Fibroblast of villous mesenchyme (primary cell): ENCODE results near the gene TOX2. TPM values are rescaled to one million over a fixed set of nuclear protein-coding genes. Genes with fewer than 3 reads are reported as not detected.

Source experiments
- DNase-seq: peaks from one replicate; pipeline ENCODE4 v3.0.0-alpha.2; 2010; ENCODE audit warnings: low read depth
- H3K4me3 ChIP-seq: 2 replicates; pipeline ENCODE4 v1.5.1; 2011; ENCODE audit warnings: low read depth, mild to moderate bottlenecking, low read length
- total RNA-seq: library from RNA; depleted of rRNA; stranded (reverse); fragments of >200 nt; gene quantifications from 2 replicates; pipeline ENCODE4 v1.2.3, GENCODE V29; 2012
- TF ChIP-seq, protein P1 (sequence below): IDR thresholded peaks from 2 replicates; pipeline ENCODE4 v1.5.1; 2012; ENCODE audit warnings: low read depth, mild to moderate bottlenecking, low read length; ENCODE audit not compliant: insufficient read depth

Gene TOX2
- total RNA-seq, 1 donor, result 0.43 TPM

DNA sequence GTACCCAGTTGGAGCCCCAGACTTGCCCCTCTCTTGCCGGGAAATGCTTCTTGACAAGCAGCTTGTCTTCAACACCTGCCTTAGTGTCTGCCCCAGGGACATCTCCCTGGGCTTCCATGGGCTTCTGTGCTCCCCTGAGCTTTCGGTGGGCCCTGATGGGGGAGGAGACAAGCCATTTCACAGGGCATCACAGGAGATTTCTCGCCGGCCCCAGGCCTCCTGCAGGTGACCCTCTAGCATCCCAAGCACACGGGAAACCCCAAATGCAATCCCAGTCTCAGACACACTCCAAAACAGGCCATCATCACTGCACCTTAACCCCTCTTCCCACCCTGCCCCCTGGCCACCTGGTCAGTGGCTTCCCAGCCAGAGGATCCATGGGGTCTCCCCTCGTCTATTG, 197.8 kb downstream of the TOX2 start:
- DNase-seq, result no peak

DNA sequence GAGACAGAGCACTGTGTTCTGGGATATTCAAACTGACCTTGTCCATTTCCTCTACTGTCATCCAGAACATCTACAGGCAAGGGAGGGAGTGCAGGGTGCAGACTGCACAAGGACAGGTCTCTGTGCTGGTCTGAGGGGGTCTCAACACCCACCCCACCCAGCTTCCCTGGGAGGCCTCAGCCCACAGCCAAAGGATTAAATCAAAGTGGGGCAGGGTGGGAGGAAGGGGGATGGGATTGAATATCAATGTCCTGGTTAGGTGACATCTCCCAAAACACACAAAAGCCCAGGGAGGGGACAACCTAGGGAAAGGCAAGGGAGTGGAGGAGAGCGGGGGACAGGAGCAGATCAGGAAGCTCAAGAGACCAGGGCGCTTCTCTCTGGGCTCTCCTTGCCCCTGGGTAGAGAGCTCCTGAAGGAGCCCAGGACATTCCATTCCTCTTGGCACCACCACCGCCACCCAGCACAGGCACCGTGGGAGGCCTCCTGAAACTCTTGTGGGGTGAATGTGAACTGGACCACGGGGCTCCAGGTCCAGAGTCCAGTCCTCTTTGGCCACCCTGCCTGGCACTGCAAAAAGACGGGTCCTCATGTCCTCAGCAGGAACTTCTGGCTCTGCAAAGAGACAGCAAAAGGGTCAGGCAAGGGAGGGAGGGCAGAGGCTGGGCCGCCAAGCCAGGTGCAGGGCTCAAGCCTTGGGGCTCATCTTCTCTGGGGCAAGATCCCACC, 198.4 kb downstream of the TOX2 start:
- TF ChIP-seq, protein P1, sequence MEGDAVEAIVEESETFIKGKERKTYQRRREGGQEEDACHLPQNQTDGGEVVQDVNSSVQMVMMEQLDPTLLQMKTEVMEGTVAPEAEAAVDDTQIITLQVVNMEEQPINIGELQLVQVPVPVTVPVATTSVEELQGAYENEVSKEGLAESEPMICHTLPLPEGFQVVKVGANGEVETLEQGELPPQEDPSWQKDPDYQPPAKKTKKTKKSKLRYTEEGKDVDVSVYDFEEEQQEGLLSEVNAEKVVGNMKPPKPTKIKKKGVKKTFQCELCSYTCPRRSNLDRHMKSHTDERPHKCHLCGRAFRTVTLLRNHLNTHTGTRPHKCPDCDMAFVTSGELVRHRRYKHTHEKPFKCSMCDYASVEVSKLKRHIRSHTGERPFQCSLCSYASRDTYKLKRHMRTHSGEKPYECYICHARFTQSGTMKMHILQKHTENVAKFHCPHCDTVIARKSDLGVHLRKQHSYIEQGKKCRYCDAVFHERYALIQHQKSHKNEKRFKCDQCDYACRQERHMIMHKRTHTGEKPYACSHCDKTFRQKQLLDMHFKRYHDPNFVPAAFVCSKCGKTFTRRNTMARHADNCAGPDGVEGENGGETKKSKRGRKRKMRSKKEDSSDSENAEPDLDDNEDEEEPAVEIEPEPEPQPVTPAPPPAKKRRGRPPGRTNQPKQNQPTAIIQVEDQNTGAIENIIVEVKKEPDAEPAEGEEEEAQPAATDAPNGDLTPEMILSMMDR, result no peak
- no peak for DNase-seq
- no peak overlapping the region for H3K4me3 ChIP-seq

More for the DNA sequence above, 197.8 kb downstream of the TOX2 start:
- TF ChIP-seq, protein P1, result no peak
- no peak overlapping the region for H3K4me3 ChIP-seq

DNA sequence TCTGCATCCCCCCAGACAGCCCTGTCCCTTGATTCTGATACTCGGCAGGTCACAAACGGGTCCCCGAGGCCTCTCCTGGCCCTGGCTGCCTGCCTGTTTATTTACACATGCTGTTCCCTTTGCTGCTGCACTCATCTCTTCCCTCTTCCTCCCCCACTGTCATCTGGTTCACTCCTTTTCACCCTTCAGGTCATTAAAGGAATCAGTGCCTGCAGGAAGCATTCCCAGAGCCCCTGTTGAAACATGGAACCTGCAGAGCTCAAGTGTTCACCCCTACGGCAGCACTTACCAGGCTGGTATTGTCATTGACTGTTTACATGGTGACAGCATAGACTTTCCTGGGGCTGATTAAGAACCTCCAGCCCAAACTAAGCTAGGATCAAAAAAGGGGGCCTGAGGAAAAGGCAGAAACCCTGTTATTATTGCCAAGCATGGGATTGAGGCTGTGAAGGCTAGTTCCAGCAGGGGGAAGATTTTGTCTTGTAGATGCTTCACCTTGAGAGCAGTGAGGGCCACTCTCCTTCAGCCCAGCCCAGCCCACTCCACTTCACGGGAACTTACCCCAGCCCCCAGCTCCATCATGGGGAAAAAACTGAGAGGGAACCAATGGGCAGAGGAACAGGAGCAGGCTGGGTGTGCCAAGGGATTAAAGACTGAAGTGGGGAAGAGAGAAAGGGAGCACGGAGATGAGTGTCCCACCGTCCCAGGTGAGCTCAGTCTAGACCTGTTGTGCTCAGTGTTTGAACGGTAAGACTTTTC, 199.1 kb downstream of the TOX2 start:
- DNase-seq, result no peak
- TF ChIP-seq, protein P1, result no peak
- H3K4me3 ChIP-seq, result no peak overlapping the region

DNA sequence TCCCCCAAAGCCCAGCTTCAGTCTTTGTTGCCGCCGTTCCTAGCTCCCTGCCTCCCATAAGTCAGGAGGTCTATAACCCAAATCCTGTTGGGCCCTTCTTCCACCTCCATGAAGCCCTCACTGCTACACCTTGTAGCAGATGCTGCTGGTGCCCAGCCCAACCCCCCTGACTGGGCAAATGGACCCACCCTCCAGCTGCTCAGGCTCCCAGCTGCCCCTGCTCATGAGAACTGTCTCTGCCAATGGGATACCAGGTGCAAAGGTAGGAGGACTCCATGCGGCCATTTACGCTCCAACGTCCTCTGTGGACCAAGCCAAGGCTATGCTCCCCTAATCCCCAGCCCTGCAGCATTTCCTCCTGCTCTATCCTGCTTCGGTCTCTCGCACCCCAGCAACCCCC, 200.5 kb downstream of the TOX2 start:
- TF ChIP-seq, protein P1, result no peak
- DNase-seq, result no peak
- no peak overlapping the region for H3K4me3 ChIP-seq

DNA sequence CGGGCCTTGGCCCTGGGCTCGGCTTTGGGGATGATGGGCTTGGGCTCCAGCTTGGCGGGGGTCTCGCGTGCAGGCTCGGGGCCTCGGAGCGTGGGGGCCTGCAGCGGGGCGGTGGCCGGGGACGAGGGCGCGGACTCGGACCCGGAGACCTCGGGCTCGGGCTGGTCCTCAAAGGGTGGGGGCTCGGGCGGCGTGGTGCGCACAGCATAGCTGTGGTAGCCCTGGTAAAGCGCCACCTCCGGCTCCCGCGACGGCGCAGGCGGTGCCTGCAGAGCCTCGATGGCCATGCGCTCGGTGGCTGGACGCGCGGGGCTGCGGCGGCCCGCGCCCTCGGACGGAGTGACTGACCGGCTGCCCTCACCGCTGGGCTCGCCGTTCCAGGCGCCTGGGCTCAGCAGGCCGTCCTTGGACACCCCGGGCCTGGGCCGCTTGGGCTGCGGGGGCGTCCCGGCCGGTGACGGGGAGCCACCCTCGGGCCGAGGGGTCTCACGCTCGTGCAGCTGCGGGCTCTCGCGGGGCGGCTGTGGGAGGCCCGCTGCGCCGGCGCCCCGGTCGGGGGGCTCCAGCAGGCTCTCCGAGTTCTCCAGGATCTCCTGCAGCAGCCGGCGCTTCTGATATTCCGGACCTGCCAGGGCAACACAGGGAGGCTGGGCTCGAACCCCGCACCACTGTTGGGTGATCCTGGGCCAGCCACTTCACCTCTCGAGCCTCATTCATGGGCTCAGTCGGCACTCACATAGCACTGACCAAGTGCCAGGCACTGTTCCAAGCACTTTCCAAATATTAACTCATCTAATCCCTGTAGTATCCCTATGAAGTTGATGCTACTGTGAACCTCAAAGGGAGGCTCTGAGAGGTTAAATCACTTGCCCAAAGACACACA, 201.4 kb downstream of the TOX2 start:
- no peak for DNase-seq
- TF ChIP-seq, protein P1, result no peak
- H3K4me3 ChIP-seq, result no peak overlapping the region

DNA sequence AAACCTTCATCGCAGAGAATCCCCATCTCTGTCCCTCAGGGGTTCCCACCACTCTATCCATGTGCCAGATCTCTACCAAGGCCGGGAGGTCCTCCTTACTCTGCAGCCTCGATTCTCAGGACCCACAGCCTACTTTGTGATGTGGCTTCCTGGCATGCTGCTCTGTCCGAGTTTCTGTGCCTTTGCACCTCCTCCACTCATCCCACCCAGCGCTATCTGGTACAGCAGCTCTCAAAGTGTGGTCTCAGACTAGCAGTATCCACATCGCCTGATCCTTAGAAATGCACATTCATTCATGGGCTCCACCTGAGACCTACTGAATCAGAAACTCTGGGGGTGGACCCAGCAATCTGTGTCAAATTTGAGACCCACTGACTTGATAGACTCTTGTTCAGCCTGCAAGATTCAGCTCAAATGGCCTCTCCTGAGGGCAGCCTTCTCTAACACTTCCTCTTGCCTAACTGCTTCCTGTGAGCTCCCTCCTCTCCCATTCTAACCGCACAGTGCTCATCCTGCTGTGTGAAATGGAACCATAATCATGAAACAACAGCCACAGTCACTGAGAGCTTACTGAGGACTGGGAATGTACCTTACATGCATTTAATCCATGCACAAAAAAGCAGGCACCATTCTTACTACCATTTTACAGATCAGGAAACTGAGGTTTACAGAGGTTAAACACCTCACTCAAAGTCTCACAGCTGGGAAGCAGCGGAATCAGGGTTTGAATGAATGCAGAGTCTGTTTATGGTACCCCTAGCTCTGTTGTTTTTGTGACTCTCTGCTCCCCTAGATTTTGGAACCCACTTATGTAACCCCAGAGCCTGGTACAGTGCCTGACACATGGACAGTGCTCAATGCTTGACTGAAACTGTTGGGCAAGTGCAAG, 202.9 kb downstream of the TOX2 start:
- TF ChIP-seq, protein P1, result no peak
- H3K4me3 ChIP-seq, result no peak overlapping the region
- no peak for DNase-seq
